A549 (cell line): ENCODE measurements around the gene GGPS1. TPM values are rescaled to one million over a fixed set of nuclear protein-coding genes. Genes with fewer than 3 reads are reported as not detected.
"Not testable (repeated sequence)": the region's sequence is repeated elsewhere in the genome, so short reads cannot be mapped to it uniquely, and the experiment has no call there.

Experiments
- ATAC-seq, 2 experiments: fragments of 200-7000 bp in 1 of 2; fragments of >200 bp in 1 of 2; cut with Nextera tagmentation in 1 of 2; cut with Tn5 transposase in 1 of 2; 3 replicates each; pipeline versions ENCODE4 v1.8.0 to v1.9.1; 2018 to 2020; ENCODE audit warnings: mild to moderate bottlenecking in 1 of 2, moderate library complexity in 1 of 2
- CTCF ChIA-PET: fragments of 300-600 bp; sonication (Branson Sonifier 250); formaldehyde crosslinking; extraction: SDS; loops from one replicate; lab custom pipeline; 2021; ENCODE audit warnings: antibody characterized with exemption, inconsistent platforms; lab: Yijun Ruan, JAX
- POLR2A ChIA-PET: fragments of 350-600 bp; formaldehyde crosslinking; extraction: SDS; loops from one replicate; lab custom pipeline; 2021; ENCODE audit warnings: antibody characterized with exemption, inconsistent platforms; lab: Yijun Ruan, JAX
- DNase-seq, 2 experiments: peaks; one replicate each; pipeline versions ENCODE4 v3.0.0 to v3.0.0-alpha.2; 2011 to 2016; ENCODE audit warnings: low read depth in 1 of 2, low spot score in 1 of 2
- FAIRE-seq: peaks from 2 replicates; lab custom pipeline; 2011; peaks lifted over from hg19 to GRCh38; lab: Jason Lieb, UNC
- H3K27ac ChIP-seq, 2 experiments: fragments of >200 bp; sonication (Bioruptor Twin); formaldehyde crosslinking; 3 replicates each; pipeline ENCODE4 v1.5.1; 2016 to 2017
- H3K4me1 ChIP-seq: fragments of >200 bp; sonication (Bioruptor Twin); formaldehyde crosslinking; 3 replicates; pipeline ENCODE4 v1.6.1; 2016
- H3K4me2 ChIP-seq: fragments of >200 bp; sonication (Bioruptor Twin); formaldehyde crosslinking; 3 replicates; pipeline ENCODE4 v1.6.1; 2016
- H3K4me3 ChIP-seq: fragments of >200 bp; sonication (Bioruptor Twin); formaldehyde crosslinking; 3 replicates; pipeline ENCODE4 v1.5.1; 2016
- H3K9me3 ChIP-seq: fragments of >200 bp; sonication (Bioruptor Twin); formaldehyde crosslinking; 3 replicates; pipeline ENCODE4 v1.6.1; 2016
- BHLHE40 ChIP-seq: IDR thresholded peaks from 2 replicates; pipeline ENCODE4 v1.6.1; 2012; ENCODE audit warnings: low read depth, low read length, inconsistent platforms
- CBX8 ChIP-seq: fragments of 200-600 bp; sonication (generic); IDR thresholded peaks from 2 replicates; pipeline ENCODE4 v1.6.1; 2016
- CHD2 ChIP-seq: fragments of 150-350 bp; IDR thresholded peaks from 2 replicates; pipeline ENCODE4 v1.6.1; 2014; ENCODE audit warnings: low read length; ENCODE audit not compliant: partially characterized antibody
- CHD4 ChIP-seq: fragments of 200-600 bp; sonication (generic); IDR thresholded peaks from 2 replicates; pipeline ENCODE4 v1.6.1; 2016; ENCODE audit warnings: antibody characterized with exemption, mild to moderate bottlenecking, borderline replicate concordance
- CTCF ChIP-seq: fragments of >200 bp; sonication (Bioruptor Twin); formaldehyde crosslinking; IDR thresholded peaks from 3 replicates; pipeline ENCODE4 v1.5.1; 2016
- EHF ChIP-seq: fragments of 250-450 bp; sonication (Bioruptor Pico); IDR thresholded peaks from 2 replicates; pipeline ENCODE4 v1.5.0; 2020; ENCODE audit warnings: mild to moderate bottlenecking
- HEYL ChIP-seq: fragments of 250-450 bp; sonication (Bioruptor Pico); IDR thresholded peaks from 2 replicates; pipeline ENCODE4 v1.8.0; 2021; ENCODE audit warnings: mild to moderate bottlenecking, moderate library complexity
- JUNB ChIP-seq: fragments of >200 bp; sonication (Bioruptor Twin); formaldehyde crosslinking; IDR thresholded peaks from 2 replicates; pipeline ENCODE4 v1.6.1; 2016
- MAFK ChIP-seq: fragments of 450-650 bp; IDR thresholded peaks from 2 replicates; pipeline ENCODE4 v1.6.1; 2014; ENCODE audit not compliant: partially characterized antibody
- MAX ChIP-seq: IDR thresholded peaks from 2 replicates; pipeline ENCODE4 v1.6.1; 2012
- NR3C1 ChIP-seq: fragments of >200 bp; sonication (Bioruptor Twin); formaldehyde crosslinking; IDR thresholded peaks from 3 replicates; pipeline ENCODE4 v1.6.1; 2017
- PBX3 ChIP-seq: IDR thresholded peaks from 2 replicates; pipeline ENCODE4 v1.6.1; 2012
- RCOR1 ChIP-seq: fragments of 150-350 bp; IDR thresholded peaks from 2 replicates; pipeline ENCODE4 v1.6.1; 2014; ENCODE audit warnings: antibody characterized with exemption, low read length, low read depth
- REST ChIP-seq: fragments of 200-600 bp; sonication (generic); IDR thresholded peaks from 2 replicates; pipeline ENCODE4 v1.6.1; 2016; ENCODE audit warnings: antibody characterized with exemption, mild to moderate bottlenecking, moderate library complexity
- RNF2 ChIP-seq: fragments of 200-600 bp; sonication (generic); IDR thresholded peaks from 2 replicates; pipeline ENCODE4 v1.6.1; 2016; ENCODE audit warnings: low read depth, mild to moderate bottlenecking, antibody characterized with exemption, moderate library complexity, borderline replicate concordance
- SMC3 ChIP-seq: fragments of >200 bp; sonication (Bioruptor Twin); formaldehyde crosslinking; IDR thresholded peaks from 3 replicates; pipeline ENCODE4 v1.6.1; 2018; ENCODE audit warnings: inconsistent platforms
- USF2 ChIP-seq: fragments of 450-650 bp; IDR thresholded peaks from 2 replicates; pipeline ENCODE4 v1.6.1; 2014; ENCODE audit warnings: antibody characterized with exemption
- ZSCAN20 ChIP-seq: fragments of 250-450 bp; sonication (Bioruptor Pico); IDR thresholded peaks from 2 replicates; pipeline ENCODE4 v1.8.0; 2022; ENCODE audit warnings: mild to moderate bottlenecking, moderate library complexity
- WGBS: methylation state at CpG from one replicate; pipeline ENCODE4 v1.1.6; 2017; ENCODE audit errors: missing lambda C conversion rate; 5-methylcytosine and 5-hydroxymethylcytosine counted together
- polyA plus RNA-seq, 4 experiments: library from polyadenylated mRNA; depleted of rRNA in 3 of 4; stranded (reverse); fragments of >200 nt; fragmentation: RNase III in 1 of 4; extraction: RNeasy Plus Mini Kit Qiagen cat#74134 plus additional on column Dnase treatment in 1 of 4; gene quantifications; 2 replicates in 3 of 4; 3 replicates in 1 of 4; pipeline ENCODE4 v1.2.3, GENCODE V29; 2011 to 2017

Gene GGPS1
- polyA plus RNA-seq, 2 of the 4 experiments (the other 2 are of a cell fraction), result 27.5 to 58.5 TPM

- Histone ChIP-seq H3K9me3 (no peaks in the 10 kb centered on the region), H3K4me3 (no peak overlapping the region), H3K4me2 (no peak overlapping the region), H3K27ac (no peak overlapping the region), H3K4me1 (peaks cover 4% of the 10 kb centered on the region; the same call in 1 of the 3 replicates)
- 91% methylated on average over 5 of the region's 5 CpGs for WGBS
- no peak for FAIRE-seq
- no peak for DNase-seq
- TF ChIP-seq CHD4, result no peak
- ChIA-PET CTCF (interaction anchor here (0.7 kb wide), 1 partner anchor 33 kb away, joined by 3 read pairs; no protein-coding TSS in a partner anchor), POLR2A (no interaction called here)
- no peak for ATAC-seq
These were observed 41.4 kb downstream of the GGPS1 start for GRCh38 chr1:235369802-235370201.

GRCh38 chr1:235375919-235376605 is 47.7 kb downstream of the GGPS1 start:
- CTCF ChIA-PET, result interaction anchor here (0.7 to 1.3 kb wide), 2 partner anchors 9 to 54 kb away, joined by 3 to 5 read pairs; partner anchors contain the start of gene TBCE
- Histone ChIP-seq H3K9me3 (no peaks in the 10 kb centered on the region), H3K27ac (no peak overlapping the region), H3K4me1 (no peaks in the 10 kb centered on the region), H3K4me3 (no peak overlapping the region), H3K4me2 (no peak overlapping the region)
- 95% methylated on average over 6 of the region's 6 CpGs for WGBS
- no peak for DNase-seq
- no peak for TF ChIP-seq CHD2
- no peak for TF ChIP-seq CTCF
- TF ChIP-seq SMC3, result no peak
- TF ChIP-seq ZSCAN20 (CRISPR knock-in tag), result no peak
- no peak for TF ChIP-seq EHF (CRISPR knock-in tag)
- no peak for TF ChIP-seq USF2
- no peak for TF ChIP-seq REST
- no peak for TF ChIP-seq MAX
- TF ChIP-seq MAFK, result no peak
- TF ChIP-seq CBX8, result no peak
- no peak for TF ChIP-seq NR3C1
- TF ChIP-seq JUNB, result no peak
- no peak for TF ChIP-seq RNF2
- no peak for TF ChIP-seq RCOR1
- TF ChIP-seq PBX3, result no peak
- no peak for TF ChIP-seq HEYL
- TF ChIP-seq BHLHE40, result no peak
- POLR2A ChIA-PET, result no interaction called here
- FAIRE-seq, result no peak
- ATAC-seq, result no peak; a peak in 1 of 6 replicates

- not testable (repeated sequence) for H3K4me1 ChIP-seq, ATAC-seq, H3K27ac ChIP-seq, FAIRE-seq, H3K9me3 ChIP-seq, H3K4me2 ChIP-seq, DNase-seq, H3K4me3 ChIP-seq
- ChIA-PET POLR2A (interaction anchor here (2.9 kb wide), 1 partner anchor 11 kb away, joined by 9 read pairs; the partner anchor contains the start of gene TBCE), CTCF (interaction anchor here (0.6 to 1.4 kb wide), 2 partner anchors 39 to 119 kb away, joined by 4 to 7 read pairs; no protein-coding TSS in a partner anchor)
- WGBS, result 89% methylated on average over 11 of the region's 11 CpGs
These were observed 49.9 kb downstream of the GGPS1 start for GRCh38 chr1:235378134-235378735.

- H3K4me1 ChIP-seq, H3K9me3 ChIP-seq, ATAC-seq, POLR2A ChIA-PET, H3K4me2 ChIP-seq, FAIRE-seq, H3K27ac ChIP-seq, H3K4me3 ChIP-seq, CTCF ChIA-PET, DNase-seq: not testable (repeated sequence)
- WGBS, result 76% methylated on average over 2 of the region's 3 CpGs
These were observed 53.8 kb downstream of the GGPS1 start for GRCh38 chr1:235381955-235382739.
